ENCODE measurements around the gene DOP1A.

The DOP1A gene

GRCh38 chr6:83067448-83068439 lies at the start of gene DOP1A:
TSS of gene DOP1A (plus strand) at chr6:83067671. CDS start at chr6:83096978, 29,307 bp downstream.
- peak; percentile 87 to 90 for DNase-seq

- DNase-seq, result no peak
These were observed 47.7 kb upstream of the DOP1A start for GRCh38 chr6:83019741-83020140.

- no peak for DNase-seq
These were observed 35.8 kb upstream of the DOP1A start for GRCh38 chr6:83031689-83032088.

- DNase-seq, result no peak
These were observed 29.2 kb upstream of the DOP1A start for GRCh38 chr6:83038246-83038645.

- DNase-seq, result no peak
These were observed 24.9 kb upstream of the DOP1A start for GRCh38 chr6:83042467-83043053.

- no peak for DNase-seq
These were observed 23.2 kb upstream of the DOP1A start for GRCh38 chr6:83044091-83044768.

GRCh38 chr6:83047065-83047754 lies 20.3 kb upstream of the DOP1A start:
- DNase-seq, result no peak

- no peak for DNase-seq
These were observed 15.9 kb upstream of the DOP1A start for GRCh38 chr6:83051377-83052172.

- no peak for DNase-seq
These were observed 13.8 kb upstream of the DOP1A start for GRCh38 chr6:83053678-83054077.

GRCh38 chr6:83055366-83055964 lies 12.0 kb upstream of the DOP1A start:
- peak in 1 of 2 experiments; percentile 47 for DNase-seq

GRCh38 chr6:83057705-83058321 lies 9.7 kb upstream of the DOP1A start:
- peak; percentile 9 to 51 for DNase-seq

- DNase-seq, result no peak
These were observed 6.3 kb upstream of the DOP1A start for GRCh38 chr6:83061190-83061589.

GRCh38 chr6:83062225-83062624 lies 5.2 kb upstream of the DOP1A start:
- DNase-seq, result no peak

GRCh38 chr6:83065511-83066192 lies 1.8 kb upstream of the DOP1A start, which contains the start of gene UBE3D:
TSS of gene UBE3D (minus strand) at chr6:83065841. CDS start at chr6:83065718, 123 bp downstream.
- DNase-seq, result peak; percentile 64 to 84

- DNase-seq, result no peak
These were observed 1.1 kb downstream of the DOP1A start for GRCh38 chr6:83068616-83069015.

- no peak for DNase-seq
These were observed 2.2 kb downstream of the DOP1A start for GRCh38 chr6:83069633-83070032.

- DNase-seq, result no peak
These were observed 3.6 kb downstream of the DOP1A start for GRCh38 chr6:83071023-83071422.

- no peak for DNase-seq
These were observed 4.2 kb downstream of the DOP1A start for GRCh38 chr6:83071707-83072106.

GRCh38 chr6:83072726-83073125 lies 5.3 kb downstream of the DOP1A start:
- no peak for DNase-seq

GRCh38 chr6:83073615-83074014 lies 6.1 kb downstream of the DOP1A start:
- no peak for DNase-seq
